ENCODE data around the gene NEK6.
A peak's percentile ranks its signal among the peaks of the same experiment; 100 is the strongest.

The NEK6 gene

GRCh38 chr9:124398191-124398935 lies 140.6 kb downstream of the NEK6 start:
- Histone ChIP-seq H3K9me3 (ENCODE audit: control insufficient read depth, insufficient read depth, low read depth, low read length) (no peaks in the 10 kb centered on the region), H3K27ac (ENCODE audit: low read depth, low read length) (no peak overlapping the region), H3K4me3 (ENCODE audit: low read depth, low read length) (no peak overlapping the region), H3K36me3 (ENCODE audit: control insufficient read depth, insufficient read depth, low read length) (peaks cover 44% of the 10 kb centered on the region), H3K4me1 (ENCODE audit: control insufficient read depth, insufficient read depth, low read length) (peaks cover 25% of the 10 kb centered on the region), H3K9ac (ENCODE audit: low read length) (no peak overlapping the region), H3K27me3 (ENCODE audit: control insufficient read depth, insufficient read depth, low read length) (no peaks in the 10 kb centered on the region)

- H3K36me3 ChIP-seq (ENCODE audit: control insufficient read depth, insufficient read depth, low read length) = peaks cover 49% of the 10 kb centered on the region
- H3K9me3 ChIP-seq (ENCODE audit: control insufficient read depth, insufficient read depth, low read depth, low read length) = no peaks in the 10 kb centered on the region
- no peaks in the 10 kb centered on the region for H3K27me3 ChIP-seq (ENCODE audit: control insufficient read depth, insufficient read depth, low read length)
- H3K9ac ChIP-seq (ENCODE audit: low read length) = no peak overlapping the region
- H3K27ac ChIP-seq (ENCODE audit: low read depth, low read length) = 0 out of 2 replicates have a peak overlapping the region, but pooled peaks have one; percentile 1
- no peak overlapping the region for H3K4me3 ChIP-seq (ENCODE audit: low read depth, low read length)
- peaks cover 16% of the 10 kb centered on the region; the same call in 1 of the 2 replicates for H3K4me1 ChIP-seq (ENCODE audit: control insufficient read depth, insufficient read depth, low read length)
Observed at GRCh38 chr9:124399323-124399967, 141.7 kb downstream of the NEK6 start.

DNA sequence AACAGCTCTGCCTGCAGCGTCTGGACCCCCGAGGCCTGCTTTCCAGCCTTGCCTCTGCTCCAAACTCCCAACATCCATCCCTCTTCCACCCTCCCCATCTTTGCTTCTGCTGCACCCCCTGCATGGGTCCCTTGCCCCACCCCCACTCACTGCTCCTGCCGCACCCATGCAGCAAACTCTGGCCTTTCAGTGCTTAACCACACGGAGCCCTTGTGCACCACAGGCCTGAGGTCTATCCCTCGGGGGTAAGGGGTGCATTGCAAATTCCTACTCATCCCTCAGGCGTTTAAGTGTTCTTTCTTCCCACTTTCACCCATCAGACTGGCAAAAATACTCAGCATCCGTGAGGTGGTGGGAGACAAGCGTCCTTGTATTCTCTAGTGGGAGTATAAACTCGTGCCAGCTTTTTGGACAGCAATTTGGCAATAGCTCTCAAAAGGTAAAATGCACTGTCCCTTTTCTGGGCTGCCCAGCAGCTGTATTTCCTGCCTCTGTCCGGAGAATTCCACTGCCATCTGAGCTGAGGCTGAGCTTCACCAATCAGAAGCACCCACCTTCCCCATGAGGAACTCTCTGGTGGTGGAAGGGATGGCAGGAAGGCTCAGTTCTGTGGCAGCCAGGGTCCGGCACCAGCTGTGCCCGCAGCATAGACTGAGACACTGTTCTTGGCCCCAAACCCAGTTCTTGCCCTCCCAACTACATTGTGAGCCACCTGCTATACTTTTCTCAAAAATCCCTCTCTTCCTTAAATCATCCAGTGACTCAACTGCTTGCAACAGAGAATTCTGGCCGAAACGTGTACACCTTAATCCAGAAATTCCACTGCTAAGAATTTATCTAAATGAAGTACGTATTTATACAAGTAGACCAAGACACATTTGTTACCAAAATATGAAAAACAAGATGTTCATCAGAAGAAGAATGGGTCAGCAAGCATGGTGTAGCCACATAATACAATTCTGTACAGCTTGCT lies 142.5 kb downstream of the NEK6 start:
- Histone ChIP-seq H3K9me3 (ENCODE audit: control insufficient read depth, insufficient read depth, low read depth, low read length) (no peaks in the 10 kb centered on the region), H3K4me3 (ENCODE audit: low read depth, low read length) (no peak overlapping the region), H3K27me3 (ENCODE audit: control insufficient read depth, insufficient read depth, low read length) (no peaks in the 10 kb centered on the region), H3K36me3 (ENCODE audit: control insufficient read depth, insufficient read depth, low read length) (peaks cover 56% of the 10 kb centered on the region), H3K9ac (ENCODE audit: low read length) (no peak overlapping the region), H3K4me1 (ENCODE audit: control insufficient read depth, insufficient read depth, low read length) (peaks cover 16% of the 10 kb centered on the region; the same call in 1 of the 2 replicates), H3K27ac (ENCODE audit: low read depth, low read length) (no peak overlapping the region)

All from HUES6 (cell line).